H1 (cell line): ENCODE results near the gene VGLL4. TPM values are rescaled to one million over a fixed set of nuclear protein-coding genes. Genes with fewer than 3 reads are reported as not detected.

Source experiments
- CTCF ChIA-PET: fragments of 300-600 bp; sonication (Branson Sonifier 250); formaldehyde crosslinking; loops from one replicate; lab custom pipeline; 2021; ENCODE audit not compliant: partially characterized antibody; lab: Charles Lee
- POLR2A ChIA-PET: fragments of 300-600 bp; sonication (Branson Sonifier 250); formaldehyde crosslinking; loops from one replicate; lab custom pipeline; 2021; ENCODE audit warnings: inconsistent platforms; ENCODE audit not compliant: partially characterized antibody; lab: Charles Lee
- DNase-seq, 2 experiments: peaks; one replicate each; pipeline versions ENCODE4 v3.0.0 to v3.0.0-alpha.2; 2010 to 2022; ENCODE audit warnings: low spot score in 2 of 2, low read depth in 1 of 2, mixed read lengths in 1 of 2
- FAIRE-seq: peaks from 2 replicates; lab custom pipeline; 2011; peaks lifted over from hg19 to GRCh38; lab: Jason Lieb, UNC
- H2AFZ ChIP-seq: 2 replicates; pipeline ENCODE4 v1.8.1; 2012; ENCODE audit warnings: low read length, inconsistent platforms
- H2AK5ac ChIP-seq: 2 replicates; pipeline ENCODE4 v1.6.1; 2013; ENCODE audit warnings: low read depth, low read length
- H2BK120ac ChIP-seq: replicated peaks from 2 replicates; pipeline ENCODE3; 2013; ENCODE audit warnings: low read depth, low read length, inconsistent platforms
- H2BK12ac ChIP-seq: 2 replicates; pipeline ENCODE4 v1.6.1; 2013; ENCODE audit warnings: low read depth, low read length
- H2BK15ac ChIP-seq: 2 replicates; pipeline ENCODE4 v1.6.1; 2013; ENCODE audit warnings: low read length
- H2BK20ac ChIP-seq: 2 replicates; pipeline ENCODE4 v1.6.1; 2013; ENCODE audit warnings: low read length
- H2BK5ac ChIP-seq: 2 replicates; pipeline ENCODE4 v1.6.1; 2013; ENCODE audit warnings: low read depth, low read length
- H3K14ac ChIP-seq: 2 replicates; pipeline ENCODE4 v1.6.1; 2013; ENCODE audit warnings: inconsistent platforms; ENCODE audit not compliant: insufficient read length
- H3K18ac ChIP-seq: 2 replicates; pipeline ENCODE4 v1.6.1; 2013; ENCODE audit warnings: low read length; ENCODE audit errors: extremely low read depth
- H3K23ac ChIP-seq: 2 replicates; pipeline ENCODE4 v1.6.1; 2013; ENCODE audit warnings: inconsistent platforms; ENCODE audit not compliant: insufficient read length
- H3K23me2 ChIP-seq: 2 replicates; pipeline ENCODE4 v1.6.1; 2013; ENCODE audit warnings: low read depth, low read length
- H3K27ac ChIP-seq: 2 replicates; pipeline ENCODE4 v1.6.1; 2011; ENCODE audit warnings: low read depth, low read length, inconsistent platforms
- H3K27me3 ChIP-seq, 4 experiments: replicated peaks in 1 of 4; 1 replicate in 1 of 4; 2 replicates in 3 of 4; pipeline versions ENCODE4 v1.6.1 to v1.8.1; 2011 to 2013; ENCODE audit warnings: low read length in 3 of 4, mild to moderate bottlenecking in 3 of 4, inconsistent platforms in 2 of 4, mixed read lengths in 2 of 4, moderate library complexity in 1 of 4; ENCODE audit not compliant: control insufficient read depth in 3 of 4, insufficient read depth in 3 of 4; ENCODE audit errors: extremely low read depth in 1 of 4
- H3K36me3 ChIP-seq, 4 experiments: 2 replicates each; pipeline versions ENCODE4 v1.6.1 to v1.8.1; 2011 to 2013; ENCODE audit warnings: mild to moderate bottlenecking in 4 of 4, low read length in 3 of 4, moderate library complexity in 2 of 4, control low read depth in 1 of 4, inconsistent platforms in 1 of 4; ENCODE audit not compliant: insufficient read depth in 4 of 4, control insufficient read depth in 2 of 4
- H3K4ac ChIP-seq: replicated peaks from 2 replicates; pipeline ENCODE3; 2013; ENCODE audit warnings: low read length, low read depth, mixed read lengths, inconsistent platforms; ENCODE audit not compliant: insufficient read length
- H3K4me1 ChIP-seq, 4 experiments: replicated peaks in 1 of 4; 1 replicate in 1 of 4; 2 replicates in 3 of 4; pipeline versions ENCODE4 v1.6.1 to v1.8.1; 2011 to 2013; ENCODE audit warnings: low read length in 3 of 4, inconsistent platforms in 2 of 4, mixed read lengths in 1 of 4; ENCODE audit not compliant: insufficient read depth in 4 of 4, control insufficient read depth in 3 of 4
- H3K4me2 ChIP-seq, 2 experiments: 2 replicates each; pipeline versions ENCODE4 v1.6.1 to v1.8.1; 2011 to 2013; ENCODE audit warnings: low read depth in 2 of 2, low read length in 2 of 2, control low read depth in 1 of 2, inconsistent platforms in 1 of 2, mild to moderate bottlenecking in 1 of 2; ENCODE audit not compliant: insufficient read depth in 1 of 2
- H3K4me3 ChIP-seq, 4 experiments: fragments of 200-600, 300-600 bp in 1 of 4; sonication (generic), shearing (Covaris generic), sonication (Bioruptor Twin) in 1 of 4; 2 replicates each; pipeline versions ENCODE4 v1.5.1 to v1.8.1; 2011 to 2016; ENCODE audit warnings: low read length in 4 of 4, low read depth in 3 of 4, control low read depth in 2 of 4, inconsistent platforms in 2 of 4, mild to moderate bottlenecking in 2 of 4, mixed read lengths in 1 of 4, moderate library complexity in 1 of 4; ENCODE audit not compliant: insufficient read depth in 2 of 4; ENCODE audit errors: extremely low read depth in 1 of 4
- H3K56ac ChIP-seq: replicated peaks from 2 replicates; pipeline ENCODE3; 2013; ENCODE audit warnings: low read depth, mild to moderate bottlenecking, mixed read lengths, low read length, inconsistent platforms; ENCODE audit not compliant: insufficient read length
- H3K79me1 ChIP-seq: 2 replicates; pipeline ENCODE4 v1.6.1; 2013; ENCODE audit warnings: low read depth, low read length, control low read depth
- H3K79me2 ChIP-seq, 2 experiments: 2 replicates each; pipeline versions ENCODE4 v1.6.1 to v1.8.1; 2012 to 2013; ENCODE audit warnings: low read length in 2 of 2, mild to moderate bottlenecking in 2 of 2, inconsistent platforms in 1 of 2; ENCODE audit not compliant: insufficient read depth in 2 of 2, control insufficient read depth in 1 of 2
- H3K9ac ChIP-seq, 4 experiments: replicated peaks in 1 of 4; 1 replicate in 1 of 4; 2 replicates in 3 of 4; pipeline versions ENCODE4 v1.6.1 to v1.8.1; 2011 to 2013; ENCODE audit warnings: low read depth in 3 of 4, low read length in 3 of 4, control low read depth in 2 of 4, mild to moderate bottlenecking in 2 of 4, moderate library complexity in 2 of 4, inconsistent platforms in 1 of 4; ENCODE audit errors: extremely low read depth in 1 of 4
- H3K9me3 ChIP-seq, 2 experiments: 2 replicates each; pipeline versions ENCODE4 v1.6.1 to v1.8.1; 2012 to 2013; ENCODE audit warnings: mild to moderate bottlenecking in 2 of 2, moderate library complexity in 2 of 2, control low read depth in 1 of 2, inconsistent platforms in 1 of 2, low read depth in 1 of 2, low read length in 1 of 2, mixed read lengths in 1 of 2; ENCODE audit not compliant: insufficient read depth in 2 of 2
- H4K20me1 ChIP-seq, 2 experiments: replicated peaks in 1 of 2; 2 replicates each; pipeline versions ENCODE3 to v1.8.1; 2011 to 2013; ENCODE audit warnings: inconsistent platforms in 2 of 2, low read length in 2 of 2, mild to moderate bottlenecking in 1 of 2; ENCODE audit not compliant: insufficient read depth in 2 of 2, control insufficient read depth in 1 of 2
- H4K5ac ChIP-seq: 2 replicates; pipeline ENCODE4 v1.6.1; 2013; ENCODE audit warnings: low read length, low read depth, mixed read lengths, inconsistent platforms; ENCODE audit not compliant: insufficient read length
- H4K8ac ChIP-seq: 2 replicates; pipeline ENCODE4 v1.8.0; 2013; ENCODE audit warnings: mild to moderate bottlenecking, moderate library complexity, low read length, inconsistent platforms; ENCODE audit not compliant: insufficient read depth; ENCODE audit errors: extremely low read depth
- H4K91ac ChIP-seq: replicated peaks from 2 replicates; pipeline ENCODE3; 2013; ENCODE audit warnings: low read length, mixed read lengths, inconsistent platforms; ENCODE audit not compliant: insufficient read length
- BCL11A ChIP-seq, 2 experiments: IDR thresholded peaks; one replicate each; pipeline ENCODE4 v1.6.1; 2011; ENCODE audit warnings: low read depth in 2 of 2, low read length in 2 of 2, mild to moderate bottlenecking in 2 of 2
- MAFK ChIP-seq: IDR thresholded peaks from 2 replicates; pipeline ENCODE4 v1.6.1; 2012; ENCODE audit warnings: low read depth, mild to moderate bottlenecking, improper control_type of control experiment, low read length
- POLR2A ChIP-seq, 2 experiments: IDR thresholded peaks; 1 replicate in 1 of 2; 2 replicates in 1 of 2; pipeline ENCODE4 v1.6.1; 2011; ENCODE audit warnings: low read depth in 2 of 2, low read length in 2 of 2, mild to moderate bottlenecking in 2 of 2; ENCODE audit errors: control extremely low read depth in 1 of 2
- SP2 ChIP-seq: IDR thresholded peaks from 2 replicates; pipeline ENCODE4 v1.6.1; 2012; ENCODE audit warnings: mild to moderate bottlenecking, low read length, inconsistent platforms
- SUZ12 ChIP-seq: fragments of 200-600 bp; sonication (generic); IDR thresholded peaks from 2 replicates; pipeline ENCODE4 v1.6.1; 2012; ENCODE audit warnings: mild to moderate bottlenecking, inconsistent platforms, low read length, moderate library complexity, mixed read lengths
- TAF7 ChIP-seq: optimal IDR thresholded peaks from 2 replicates; pipeline ENCODE3; 2011; ENCODE audit warnings: low read depth, mild to moderate bottlenecking, inconsistent platforms, low read length, moderate library complexity, borderline replicate concordance
- TBP ChIP-seq: IDR thresholded peaks from 2 replicates; pipeline ENCODE4 v1.6.1; 2011; ENCODE audit warnings: low read depth, low read length, improper control_type of control experiment
- WGBS, 2 experiments: shearing (Covaris generic) in 1 of 2; methylation state at CpG; one replicate each; pipeline versions ENCODE4 v1.1.6 to v1.1.7; 2013 to 2015; ENCODE audit warnings: low lambda C conversion rate in 2 of 2, mixed read lengths in 2 of 2, inconsistent platforms in 1 of 2, low coverage in 1 of 2, missing lambda C conversion rate in 1 of 2; ENCODE audit not compliant: insufficient replicate concordance in 2 of 2, insufficient coverage in 1 of 2, insufficient read length in 1 of 2; ENCODE audit errors: extremely low coverage in 1 of 2, missing lambda C conversion rate in 1 of 2; 5-methylcytosine and 5-hydroxymethylcytosine counted together
- polyA plus RNA-seq, 7 experiments: library from polyadenylated mRNA; depleted of rRNA in 3 of 7; stranded (reverse) in 5 of 7; unstranded in 2 of 7; fragments of >200 nt in 5 of 7; fragments of 200-250 nt in 2 of 7; gene quantifications; 1 replicate in 5 of 7; 2 replicates in 1 of 7; 4 replicates in 1 of 7; pipeline versions ENCODE4 v1.2.1 to v1.2.3, GENCODE V29; 2011 to 2013; ENCODE audit warnings: missing spikeins in 2 of 7, mixed read lengths in 2 of 7
- total RNA-seq: library from RNA; stranded (reverse); fragmentation: NEBNext Ultra II Directional; extraction: Animal tissue kit (Norgen Biotek cat#: 25700); gene quantifications from 2 replicates; pipeline ENCODE4 v1.2.1, GENCODE V29; 2021

Gene VGLL4
- total and polyA plus RNA-seq, 2 of the 8 experiments (the other 6 are each of a cell fraction or from before 2014, with no cell fraction given): 45.1 to 50.0 TPM

GRCh38 chr3:11534011-11534792 is 109.5 kb downstream of the VGLL4 start:
- Histone ChIP-seq H4K8ac (no peak overlapping the region), H3K4me2 (no peak overlapping the region), H3K18ac (no peak overlapping the region), H3K4ac (no peak overlapping the region), H2AFZ (no peak overlapping the region), H3K9me3 (no peaks in the 10 kb centered on the region), H3K36me3 (no peaks in the 10 kb centered on the region), H3K23ac (no peak overlapping the region), H3K56ac (no peak overlapping the region), H2BK5ac (no peak overlapping the region), H3K79me1 (no peaks in the 10 kb centered on the region), H3K4me3 (no peak overlapping the region), H4K20me1 (peaks cover 0 to 4% of the 10 kb centered on the region in 2 experiments), H2BK20ac (no peak overlapping the region), H4K91ac (no peak overlapping the region), H2BK12ac (no peak overlapping the region), H3K4me1 (peaks cover 0 to 3% (median 0%) of the 10 kb centered on the region in 4 experiments; a peak in 1 of 7 replicates), H3K27ac (no peak overlapping the region), H3K14ac (no peak overlapping the region), H3K27me3 (no peaks in the 10 kb centered on the region), H2BK15ac (no peak overlapping the region; the same call in 1 of the 2 replicates), H3K9ac (no peak overlapping the region), H3K23me2 (no peaks in the 10 kb centered on the region), H2BK120ac (no peak overlapping the region), H2AK5ac (no peak overlapping the region), H4K5ac (no peak overlapping the region), H3K79me2 (no peaks in the 10 kb centered on the region)
- WGBS, 2 experiments: 94% methylated on average over 21 of the region's 21 CpGs; no CpG with 5 or more reads in 1 of the 2 experiments
- no peak for DNase-seq
- TF ChIP-seq TAF7: no peak
- no peak for TF ChIP-seq SP2
- no peak for TF ChIP-seq MAFK
- TF ChIP-seq SUZ12: no peak
- TF ChIP-seq POLR2A (IDR thresholded peaks at IDR 0.05; ENCODE audit: control extremely low read depth in 1 of 2, low read depth in 2 of 2, low read length in 2 of 2): no peak
- TF ChIP-seq TBP: no peak
- TF ChIP-seq BCL11A (IDR thresholded peaks at IDR 0.05; ENCODE audit: low read depth in 2 of 2, low read length in 2 of 2): no peak
- CTCF ChIA-PET: interaction anchor here (0.8 to 6.6 kb wide), 7 partner anchors 25 to 156 kb away, joined by 3 to 58 read pairs (median 3); no protein-coding TSS in a partner anchor
- POLR2A ChIA-PET: interaction anchor here (0.8 kb wide), 1 partner anchor 12 kb away, joined by 3 read pairs; no protein-coding TSS in a partner anchor
- FAIRE-seq: no peak
